DMS 273 (cell line): Measurements from ENCODE around the gene ZBTB33.
A peak's percentile ranks its signal among the peaks of the same experiment; 100 is the strongest.

ENCODE experiments used
- DNase-seq: peaks from one replicate; lab custom pipeline; 2025; ENCODE audit not compliant: unreplicated experiment; lab: John Stamatoyannopoulos, UW

ZBTB33 gene

GRCh38 chrX:120262859-120263708 is 12.5 kb downstream of the ZBTB33 start:
- peak; percentile 43 for DNase-seq

DNA sequence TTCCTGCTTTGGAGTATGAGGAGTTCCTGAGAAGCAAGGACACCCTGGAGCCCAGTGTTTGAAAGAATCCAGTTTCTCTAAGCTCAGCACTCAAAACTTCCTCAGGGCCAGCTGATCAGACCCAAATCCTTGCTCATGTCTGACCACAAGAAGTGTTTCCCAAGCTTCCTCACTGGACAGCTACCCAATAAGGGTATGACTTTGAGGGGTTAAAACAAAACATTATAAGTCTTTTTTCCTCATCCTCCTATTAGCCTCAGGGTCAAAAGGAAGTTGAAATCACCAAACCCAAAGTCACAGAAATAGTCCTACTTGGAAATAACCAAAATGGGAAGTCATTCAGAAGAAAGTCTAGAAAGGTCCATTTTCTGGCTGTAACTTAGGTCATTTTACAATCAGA is 13.7 kb downstream of the ZBTB33 start:
- DNase-seq, result no peak

DNA sequence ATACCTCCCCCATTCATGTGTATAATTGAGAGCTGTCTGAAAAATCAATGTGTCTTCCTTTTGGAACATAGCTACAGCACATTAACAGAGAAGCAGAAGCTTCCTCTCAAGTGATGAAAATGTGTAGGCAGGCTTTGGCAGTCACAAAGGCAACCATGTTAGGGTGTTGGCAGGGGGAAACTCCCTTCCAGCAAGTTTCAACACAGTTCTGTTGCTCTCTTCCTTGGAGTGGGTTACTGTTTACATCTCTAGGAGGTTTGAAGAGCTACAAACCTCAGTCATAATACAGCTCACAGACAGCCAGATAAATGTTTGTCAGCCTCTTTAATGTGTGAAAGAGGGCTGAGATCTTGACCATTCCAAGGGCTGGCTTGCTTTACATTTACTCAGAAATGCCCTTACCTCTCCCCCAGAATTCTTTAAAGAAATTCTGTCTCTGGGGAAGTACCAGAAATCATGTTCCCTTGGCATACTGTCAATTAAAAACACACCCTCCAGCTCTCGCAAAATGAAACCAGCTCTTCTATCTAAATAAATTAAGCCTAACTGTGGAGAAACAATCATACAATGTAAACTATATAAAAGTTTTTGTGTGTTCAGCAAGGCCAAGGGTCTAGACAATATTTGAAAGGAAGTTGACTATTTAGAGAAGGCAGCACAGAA is 18.9 kb downstream of the ZBTB33 start:
- no peak for DNase-seq

DNA sequence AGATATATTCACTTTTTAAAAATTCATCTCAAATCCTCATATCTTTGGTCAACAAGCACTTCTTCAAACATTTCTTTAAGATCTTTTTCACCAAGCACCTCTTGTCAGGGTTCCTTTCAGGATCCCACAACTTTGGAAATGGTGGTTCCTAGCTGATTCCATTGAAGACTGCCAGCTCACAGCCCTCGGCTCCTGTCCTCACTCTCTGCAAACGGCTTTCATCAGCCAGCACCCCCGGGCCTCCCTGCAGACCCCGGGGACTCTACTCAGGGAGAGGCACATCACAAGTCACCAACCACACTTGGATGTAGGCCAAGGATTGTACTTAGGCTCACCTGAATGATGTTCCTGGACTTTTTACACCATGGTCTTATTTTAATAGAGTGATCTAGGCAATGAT is 20.0 kb downstream of the ZBTB33 start:
- no peak for DNase-seq

- peak; percentile 28 for DNase-seq
Measured at GRCh38 chrX:120271218-120271617, 20.6 kb downstream of the ZBTB33 start.

DNA sequence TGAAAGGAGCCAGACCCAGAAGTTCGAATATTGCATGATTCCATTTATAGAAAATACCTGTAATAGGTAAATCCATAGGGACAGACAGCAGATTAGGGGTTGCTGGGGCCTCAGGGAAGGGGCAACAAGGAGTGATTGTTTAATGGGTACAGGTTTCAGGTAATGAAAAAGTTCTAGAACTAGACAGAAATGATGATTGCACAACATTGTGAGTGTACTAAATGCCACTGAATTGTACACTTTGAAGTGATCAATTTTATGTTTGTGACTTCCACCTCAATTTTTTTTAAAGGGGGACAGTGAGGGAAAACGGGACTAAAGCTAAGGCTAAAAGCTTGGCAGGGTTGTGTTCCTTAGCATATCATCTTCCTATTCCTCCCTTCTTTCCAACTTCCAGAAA is 23.5 kb downstream of the ZBTB33 start:
- no peak for DNase-seq

DNA sequence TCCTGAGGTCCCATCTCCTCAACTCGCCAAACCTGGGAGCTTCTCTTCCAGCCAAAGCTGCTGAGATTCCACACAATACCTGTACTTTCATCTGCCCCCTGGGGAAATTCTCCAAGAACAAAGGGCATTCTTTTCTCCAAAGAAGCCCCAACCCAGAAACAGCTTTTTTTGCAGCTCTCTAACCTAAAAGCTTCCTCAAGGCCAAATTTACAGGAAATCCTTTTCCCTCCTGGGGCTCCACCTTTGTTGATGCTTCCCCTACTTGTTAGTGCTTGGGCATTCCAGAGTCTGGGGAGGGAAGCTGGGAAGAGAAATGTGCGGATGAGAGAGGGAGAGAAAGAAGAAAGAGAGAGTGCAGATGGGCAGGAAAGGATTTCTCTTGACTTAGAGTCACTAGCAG is 24.3 kb downstream of the ZBTB33 start:
- DNase-seq, result no peak

DNA sequence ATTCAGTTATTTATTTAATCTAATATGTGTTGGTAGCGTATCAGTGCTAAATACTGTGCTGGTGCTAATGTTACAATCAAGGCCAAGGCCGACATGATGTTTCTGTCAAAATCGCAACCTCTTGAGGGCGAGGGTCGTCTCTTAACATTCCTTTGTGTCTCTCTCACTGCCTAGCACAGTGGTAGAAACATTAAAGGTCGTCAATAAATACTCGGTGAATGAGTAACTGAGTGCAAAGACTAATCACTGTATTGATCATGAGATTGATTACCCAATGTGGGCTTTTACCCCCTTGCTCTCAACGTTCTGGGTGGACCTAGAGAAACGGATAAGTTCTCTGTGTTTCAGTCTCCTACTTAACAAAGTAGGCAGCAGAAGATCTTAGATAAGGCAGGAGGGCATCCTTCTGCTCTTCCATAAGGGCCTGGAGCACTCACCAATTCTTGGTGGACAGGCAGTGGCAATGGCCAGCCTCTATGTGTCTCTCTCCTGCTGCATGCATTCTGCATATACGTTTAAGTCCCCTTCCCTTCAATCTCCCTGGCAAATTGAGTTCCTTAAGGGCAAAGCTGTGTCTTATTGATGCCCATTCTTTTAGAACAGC is 30.5 kb downstream of the ZBTB33 start:
- no peak for DNase-seq

DNA sequence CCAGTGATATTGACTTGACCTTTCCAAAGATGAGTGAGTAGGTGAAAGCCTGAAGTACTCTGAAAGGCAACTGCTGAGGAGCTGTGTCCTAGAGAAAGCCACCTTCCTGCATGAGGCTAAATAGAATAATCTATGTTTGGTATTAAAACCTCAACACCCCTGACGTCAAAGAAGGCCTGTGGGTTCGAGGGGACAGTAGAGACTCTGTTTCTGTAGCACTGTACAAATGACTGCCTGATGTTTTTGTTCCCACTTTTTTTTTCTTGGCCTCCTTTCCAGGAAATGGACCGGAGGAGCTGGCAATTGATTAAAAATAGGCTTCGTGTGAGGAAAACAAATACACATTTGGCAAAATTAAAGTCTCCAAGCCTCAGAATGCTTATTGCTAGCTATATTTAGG is 31.1 kb downstream of the ZBTB33 start:
- DNase-seq, result no peak

DNA sequence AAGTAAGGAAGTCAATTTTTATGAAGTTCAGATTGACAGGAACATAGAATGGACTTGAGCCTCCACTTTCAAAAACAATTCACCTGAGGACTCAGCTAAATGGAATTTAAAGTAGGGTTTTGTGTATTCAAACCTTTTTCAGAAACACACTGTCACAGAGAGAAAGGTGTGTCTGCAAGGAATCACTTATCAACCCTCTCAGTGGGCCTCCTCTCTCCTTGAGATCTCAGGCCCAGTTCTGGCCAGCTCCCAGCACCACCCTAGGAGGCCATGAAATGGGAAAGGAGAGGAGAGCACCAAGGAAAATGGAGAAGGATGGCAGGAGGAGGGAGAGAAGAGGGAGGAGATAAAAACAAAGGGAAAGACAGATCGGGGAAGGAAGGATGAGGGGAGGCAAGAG is 32.1 kb downstream of the ZBTB33 start:
- DNase-seq, result no peak

DNA sequence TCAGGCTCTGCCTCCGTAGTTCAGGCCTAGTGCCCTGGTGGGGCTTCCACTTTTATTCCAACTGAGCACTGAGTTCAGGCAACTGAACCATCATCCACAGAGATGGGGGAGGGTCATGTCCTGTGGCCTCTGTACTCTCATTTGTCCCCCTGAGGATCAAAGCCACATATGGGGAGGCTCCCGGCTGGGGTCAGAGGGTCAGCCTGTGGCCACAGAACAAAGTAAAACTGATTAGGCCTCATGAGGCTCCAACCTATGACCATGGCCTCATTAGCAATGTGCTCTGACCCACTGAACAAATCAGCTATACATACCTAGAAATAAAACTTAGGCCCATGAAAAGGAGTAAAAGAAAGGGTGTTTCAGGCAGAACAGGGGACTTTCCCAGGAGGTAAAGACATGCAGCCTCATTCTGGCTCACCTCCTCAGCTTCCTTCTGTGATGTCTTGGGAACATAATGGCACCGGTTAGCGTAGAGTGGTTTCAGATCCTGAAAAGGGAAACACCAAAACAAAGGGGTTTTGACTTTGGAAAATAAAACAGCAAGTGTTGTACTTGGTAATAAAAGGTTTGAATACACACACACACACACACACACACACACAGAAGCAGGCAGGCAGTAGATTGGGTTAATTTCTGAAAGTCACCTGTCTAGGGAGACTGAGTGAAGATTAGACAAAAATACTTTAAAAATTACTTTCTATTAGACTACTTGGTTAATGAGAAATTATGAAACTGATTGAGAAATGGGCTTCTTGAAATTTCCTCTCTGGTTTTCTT is 36.3 kb downstream of the ZBTB33 start:
- no peak for DNase-seq

DNA sequence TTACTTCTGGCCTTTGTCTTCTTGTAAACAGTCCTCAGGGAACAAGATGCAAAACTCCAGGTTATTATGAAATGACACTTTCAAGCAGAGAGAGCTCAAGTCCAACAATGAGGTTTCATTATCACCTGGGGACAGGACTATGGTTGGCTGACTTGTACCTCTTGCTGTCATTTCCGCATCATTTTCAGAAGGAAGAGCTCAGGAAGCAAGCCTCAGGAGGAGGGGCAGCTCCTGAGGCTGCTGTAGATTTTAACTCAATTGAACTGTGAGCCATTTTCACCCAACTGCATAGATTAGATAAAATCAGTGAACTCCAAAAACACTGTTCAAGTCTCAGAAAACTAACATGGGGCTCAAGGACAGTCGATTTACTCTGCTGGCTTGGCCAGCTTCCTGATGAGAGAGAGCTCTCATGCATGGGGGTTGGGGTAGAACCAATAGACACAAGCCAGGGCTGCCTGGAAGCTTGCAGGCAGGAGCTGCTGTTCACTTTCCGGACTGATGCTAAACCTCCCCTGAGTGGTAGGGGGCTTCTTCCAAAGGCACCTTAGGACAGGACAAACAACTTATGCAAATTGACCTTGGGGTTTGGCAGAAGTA is 37.0 kb downstream of the ZBTB33 start:
- DNase-seq, result no peak

GRCh38 chrX:120290107-120290506 is 39.5 kb downstream of the ZBTB33 start:
- DNase-seq, result peak; percentile 53

GRCh38 chrX:120291211-120291610 is 40.6 kb downstream of the ZBTB33 start:
- DNase-seq, result no peak

DNA sequence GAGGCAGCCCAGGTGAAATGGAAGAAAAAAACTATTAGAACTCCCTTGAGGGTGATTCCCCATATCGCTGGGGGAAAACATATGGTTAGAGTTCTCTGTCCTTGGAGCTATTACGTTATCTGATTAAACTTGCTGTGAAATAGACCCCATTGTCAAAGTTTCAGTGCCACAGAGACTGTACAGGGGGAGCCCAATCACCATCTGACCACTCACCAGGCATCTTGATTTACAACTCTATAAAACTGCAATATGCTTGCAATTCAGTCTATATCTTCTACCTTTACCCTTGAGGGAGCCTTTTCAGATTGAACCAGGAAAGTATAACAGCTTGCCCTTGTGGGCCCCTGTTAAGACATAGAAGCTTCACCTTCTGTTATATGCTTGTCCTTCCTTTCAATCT is 42.4 kb downstream of the ZBTB33 start:
- peak; percentile 70 for DNase-seq

DNA sequence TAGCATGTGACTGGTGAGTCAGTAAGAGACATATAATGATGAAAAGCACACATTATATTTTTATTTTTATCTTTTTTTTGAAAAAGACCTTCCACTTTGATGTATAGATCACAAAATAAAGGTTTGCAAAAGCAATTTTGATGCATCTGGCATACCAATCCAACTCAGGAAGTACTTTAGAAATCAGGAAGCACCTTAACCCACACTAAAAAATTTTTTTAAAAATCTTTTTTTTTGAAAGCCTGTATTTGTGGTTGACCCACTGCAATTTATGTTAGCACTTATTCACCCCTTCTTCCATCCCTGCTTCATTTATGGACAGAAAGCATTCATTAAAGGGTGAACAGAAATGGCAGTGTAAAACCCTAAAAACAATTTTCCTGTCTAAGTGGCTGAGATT is 44.0 kb downstream of the ZBTB33 start:
- DNase-seq, result no peak

GRCh38 chrX:120297923-120298322 is 47.3 kb downstream of the ZBTB33 start:
- no peak for DNase-seq

DNA sequence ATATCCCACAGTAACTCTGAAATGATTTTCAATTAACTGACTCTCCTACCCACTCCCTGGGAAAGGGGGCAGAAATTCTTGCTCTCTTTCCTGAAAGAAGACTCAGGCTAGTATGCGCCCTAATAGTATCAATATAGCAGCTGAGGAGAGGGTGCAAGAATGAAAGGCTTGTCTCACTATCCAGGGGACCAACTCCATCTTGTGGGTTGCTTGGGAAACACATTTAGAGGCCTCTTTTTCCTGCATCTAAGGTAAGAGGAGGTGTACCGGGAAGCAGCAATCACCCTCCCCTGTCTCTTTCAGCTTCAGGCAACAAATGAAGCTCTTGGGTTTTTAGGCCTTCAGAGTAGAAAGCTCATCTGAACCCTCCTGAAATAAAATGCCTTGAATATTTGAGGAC is 49.3 kb downstream of the ZBTB33 start:
- DNase-seq, result peak; percentile 51

GRCh38 chrX:120301497-120301896 is 50.9 kb downstream of the ZBTB33 start:
- DNase-seq, result no peak

DNA sequence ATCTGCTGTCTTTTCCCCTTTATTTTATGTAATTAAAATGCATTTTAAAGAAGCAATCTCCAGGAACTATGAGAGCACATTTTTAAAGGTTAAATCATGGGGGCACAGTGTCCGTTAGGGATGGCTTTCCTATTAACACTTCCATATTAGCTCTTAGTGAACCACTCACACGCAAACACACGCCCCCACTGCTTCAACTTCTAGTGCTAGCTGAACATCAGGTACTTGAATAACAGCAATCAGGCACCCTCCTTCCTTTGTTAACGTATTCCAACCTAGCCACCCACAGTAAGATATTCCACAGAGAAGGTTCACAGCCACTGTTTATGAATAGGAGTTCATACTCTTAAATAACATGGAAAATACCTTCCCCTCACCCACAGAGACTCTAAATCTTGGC is 51.3 kb downstream of the ZBTB33 start:
- no peak for DNase-seq

- DNase-seq, result no peak
Measured at GRCh38 chrX:120302434-120302833, 51.8 kb downstream of the ZBTB33 start.
